ENCODE measurements around the gene PTCD3. TPM values are rescaled to one million over a fixed set of nuclear protein-coding genes. Genes with fewer than 3 reads are reported as not detected.

PTCD3 gene
- total RNA-seq, 1 experiment from 2014 or later = 93.9 TPM

DNA sequence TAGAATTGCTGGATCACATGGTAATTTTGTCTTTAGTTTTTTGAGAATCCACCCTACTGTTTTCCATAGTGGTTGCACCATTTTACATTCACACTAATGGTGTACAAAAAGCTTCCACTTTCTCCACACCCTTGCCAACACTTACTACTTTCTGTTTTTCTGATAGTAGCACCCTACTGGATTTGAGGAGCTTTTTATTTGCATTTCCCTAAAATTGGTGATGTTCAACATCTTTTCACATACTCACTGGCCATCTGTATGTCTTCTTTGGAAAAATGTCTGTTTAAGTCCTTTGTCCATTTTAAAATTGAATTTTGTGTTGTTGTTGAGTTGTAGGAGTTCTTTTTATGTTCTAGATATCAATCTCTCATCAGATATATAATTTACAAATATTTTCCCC is 3.9 kb upstream of the PTCD3 start:
- Histone ChIP-seq H3K27ac (ENCODE audit: low read length) (no peak overlapping the region), H3K9me3 (ENCODE audit: control insufficient read depth, insufficient read depth, low read depth, low read length) (no peaks in the 10 kb centered on the region), H3K4me1 (ENCODE audit: control insufficient read depth, insufficient read depth, low read length) (peaks cover 11% of the 10 kb centered on the region), H3K27me3 (ENCODE audit: control insufficient read depth, insufficient read depth, low read length) (no peaks in the 10 kb centered on the region), H3K4me3 (ENCODE audit: low read depth in 2 of 2, low read length in 2 of 2) (no peak overlapping the region), H3K36me3 (ENCODE audit: control insufficient read depth, insufficient read depth, low read length) (peaks cover 19% of the 10 kb centered on the region)
- DNase-seq (ENCODE audit: low read depth, low spot score) (no peak), ATAC-seq (no peak)
- no TSS peak for BruUV-seq (replicated peaks)
- CTCF ChIA-PET = interaction anchor here (0.7 kb wide), 1 partner anchor 80 kb away, joined by 3 read pairs; no protein-coding TSS in a partner anchor
- POLR2A ChIA-PET = no interaction called here
- in situ Hi-C loops (cut with HindIII; ENCODE audit: low pct_unique_long_range_greater_than_20kb, low sequenced_read_pairs) (no loop called here), intact Hi-C loops (cut with micrococcal nuclease; ENCODE audit: unreplicated experiment) (no loop called here)
- TF ChIP-seq TCF7L2 (IDR thresholded peaks at IDR 0.05; ENCODE audit: low read depth, low read length) (no peak), POLR2AphosphoS5 (IDR thresholded peaks at IDR 0.05; ENCODE audit: low read depth, low read length) (no peak), SIN3A (IDR thresholded peaks at IDR 0.05; ENCODE audit: borderline replicate concordance, insufficient read depth, low read depth, low read length) (no peak)
- TF ChIP-seq, protein P1, sequence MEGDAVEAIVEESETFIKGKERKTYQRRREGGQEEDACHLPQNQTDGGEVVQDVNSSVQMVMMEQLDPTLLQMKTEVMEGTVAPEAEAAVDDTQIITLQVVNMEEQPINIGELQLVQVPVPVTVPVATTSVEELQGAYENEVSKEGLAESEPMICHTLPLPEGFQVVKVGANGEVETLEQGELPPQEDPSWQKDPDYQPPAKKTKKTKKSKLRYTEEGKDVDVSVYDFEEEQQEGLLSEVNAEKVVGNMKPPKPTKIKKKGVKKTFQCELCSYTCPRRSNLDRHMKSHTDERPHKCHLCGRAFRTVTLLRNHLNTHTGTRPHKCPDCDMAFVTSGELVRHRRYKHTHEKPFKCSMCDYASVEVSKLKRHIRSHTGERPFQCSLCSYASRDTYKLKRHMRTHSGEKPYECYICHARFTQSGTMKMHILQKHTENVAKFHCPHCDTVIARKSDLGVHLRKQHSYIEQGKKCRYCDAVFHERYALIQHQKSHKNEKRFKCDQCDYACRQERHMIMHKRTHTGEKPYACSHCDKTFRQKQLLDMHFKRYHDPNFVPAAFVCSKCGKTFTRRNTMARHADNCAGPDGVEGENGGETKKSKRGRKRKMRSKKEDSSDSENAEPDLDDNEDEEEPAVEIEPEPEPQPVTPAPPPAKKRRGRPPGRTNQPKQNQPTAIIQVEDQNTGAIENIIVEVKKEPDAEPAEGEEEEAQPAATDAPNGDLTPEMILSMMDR (IDR thresholded peaks at IDR 0.05) = no peak
- TF ChIP-seq, protein P2, sequence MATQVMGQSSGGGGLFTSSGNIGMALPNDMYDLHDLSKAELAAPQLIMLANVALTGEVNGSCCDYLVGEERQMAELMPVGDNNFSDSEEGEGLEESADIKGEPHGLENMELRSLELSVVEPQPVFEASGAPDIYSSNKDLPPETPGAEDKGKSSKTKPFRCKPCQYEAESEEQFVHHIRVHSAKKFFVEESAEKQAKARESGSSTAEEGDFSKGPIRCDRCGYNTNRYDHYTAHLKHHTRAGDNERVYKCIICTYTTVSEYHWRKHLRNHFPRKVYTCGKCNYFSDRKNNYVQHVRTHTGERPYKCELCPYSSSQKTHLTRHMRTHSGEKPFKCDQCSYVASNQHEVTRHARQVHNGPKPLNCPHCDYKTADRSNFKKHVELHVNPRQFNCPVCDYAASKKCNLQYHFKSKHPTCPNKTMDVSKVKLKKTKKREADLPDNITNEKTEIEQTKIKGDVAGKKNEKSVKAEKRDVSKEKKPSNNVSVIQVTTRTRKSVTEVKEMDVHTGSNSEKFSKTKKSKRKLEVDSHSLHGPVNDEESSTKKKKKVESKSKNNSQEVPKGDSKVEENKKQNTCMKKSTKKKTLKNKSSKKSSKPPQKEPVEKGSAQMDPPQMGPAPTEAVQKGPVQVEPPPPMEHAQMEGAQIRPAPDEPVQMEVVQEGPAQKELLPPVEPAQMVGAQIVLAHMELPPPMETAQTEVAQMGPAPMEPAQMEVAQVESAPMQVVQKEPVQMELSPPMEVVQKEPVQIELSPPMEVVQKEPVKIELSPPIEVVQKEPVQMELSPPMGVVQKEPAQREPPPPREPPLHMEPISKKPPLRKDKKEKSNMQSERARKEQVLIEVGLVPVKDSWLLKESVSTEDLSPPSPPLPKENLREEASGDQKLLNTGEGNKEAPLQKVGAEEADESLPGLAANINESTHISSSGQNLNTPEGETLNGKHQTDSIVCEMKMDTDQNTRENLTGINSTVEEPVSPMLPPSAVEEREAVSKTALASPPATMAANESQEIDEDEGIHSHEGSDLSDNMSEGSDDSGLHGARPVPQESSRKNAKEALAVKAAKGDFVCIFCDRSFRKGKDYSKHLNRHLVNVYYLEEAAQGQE (IDR thresholded peaks at IDR 0.05; ENCODE audit: insufficient read depth in 1 of 2, low read depth in 2 of 2, low read length in 1 of 2) = no peak

DNA sequence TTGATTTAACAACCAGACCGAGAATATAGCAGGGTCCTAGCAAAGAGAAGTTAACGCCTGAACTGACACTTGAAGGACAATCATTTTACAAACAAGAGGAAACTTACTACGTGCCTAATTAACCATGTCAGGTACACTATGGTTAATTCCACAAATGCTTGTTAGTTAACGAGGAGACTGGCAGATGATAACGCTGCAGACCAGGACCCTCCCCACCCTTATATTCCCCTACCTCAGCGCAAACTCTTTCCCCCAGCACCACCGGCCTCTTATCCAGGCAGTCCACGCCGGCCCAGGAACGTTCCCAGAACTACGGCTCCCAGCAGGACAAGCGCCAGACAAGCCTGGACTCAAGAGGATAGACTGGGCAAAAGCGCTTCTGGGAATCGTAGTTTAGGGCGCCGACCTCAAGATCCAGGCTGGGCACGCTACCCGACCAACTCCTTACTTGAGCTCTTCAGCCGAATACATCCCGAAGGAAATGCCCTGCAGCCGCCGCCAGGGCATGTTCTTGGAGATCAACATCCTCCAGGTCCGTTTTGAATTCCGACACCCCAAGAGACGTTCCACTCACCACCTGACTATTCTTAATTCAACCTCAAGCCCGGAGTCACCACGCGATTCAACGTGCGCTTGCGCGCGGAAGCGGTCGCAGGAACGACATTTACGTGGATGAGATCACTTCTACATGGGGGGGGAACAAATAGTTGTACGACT is 625 bp upstream of the PTCD3 start, which contains the start of gene POLR1A:
POLR1A (minus strand) TSS at position 635 of the 717 bp plus-strand sequence; CDS start at position 525, 110 bp downstream.
- Histone ChIP-seq H3K36me3 (ENCODE audit: control insufficient read depth, insufficient read depth, low read length) (peaks cover 36% of the 10 kb centered on the region), H3K27ac (ENCODE audit: low read length) (peak within 1 kb of the TSS; percentile 99), H3K4me3 (ENCODE audit: low read depth in 2 of 2, low read length in 2 of 2) (peak within 1 kb of the TSS; percentile 96 to 99), H3K9me3 (ENCODE audit: control insufficient read depth, insufficient read depth, low read depth, low read length) (no peaks in the 10 kb centered on the region), H3K27me3 (ENCODE audit: control insufficient read depth, insufficient read depth, low read length) (no peaks in the 10 kb centered on the region), H3K4me1 (ENCODE audit: control insufficient read depth, insufficient read depth, low read length) (peaks cover 21% of the 10 kb centered on the region)
- in situ Hi-C loops (cut with HindIII; ENCODE audit: low pct_unique_long_range_greater_than_20kb, low sequenced_read_pairs) (no loop called here), intact Hi-C loops (cut with micrococcal nuclease; ENCODE audit: unreplicated experiment) (no loop called here)
- CTCF ChIA-PET = interaction anchor here (0.6 to 1.1 kb wide), 3 partner anchors 18 to 21 kb away, joined by 3 to 13 read pairs (median 4); no protein-coding TSS in a partner anchor
- DNase-seq (ENCODE audit: low read depth, low spot score) (peak; percentile 94), ATAC-seq (peak; percentile 96)
- BruUV-seq (replicated peaks) = no TSS peak
- POLR2A ChIA-PET = interaction anchor here (0.8 kb wide), 1 partner anchor 14 kb away, joined by 4 read pairs; no protein-coding TSS in a partner anchor
- TF ChIP-seq POLR2AphosphoS5 (IDR thresholded peaks at IDR 0.05; ENCODE audit: low read depth, low read length) (peak; percentile 69), SIN3A (IDR thresholded peaks at IDR 0.05; ENCODE audit: borderline replicate concordance, insufficient read depth, low read depth, low read length) (0 out of 2 replicates have a peak, but pooled peaks have one; percentile 78), TCF7L2 (IDR thresholded peaks at IDR 0.05; ENCODE audit: low read depth, low read length) (no peak)
- TF ChIP-seq, protein P1 (IDR thresholded peaks at IDR 0.05) = no peak
- TF ChIP-seq, protein P2 (IDR thresholded peaks at IDR 0.05; ENCODE audit: insufficient read depth in 1 of 2, low read depth in 2 of 2, low read length in 1 of 2) = no peak
